GM23338 (cell line): ENCODE results near the gene LRMDA. TPM values are rescaled to one million over a fixed set of nuclear protein-coding genes. Genes with fewer than 3 reads are reported as not detected.

Experiments used
- ATAC-seq: fragments of 200-7000 bp; cut with Tn5 transposase; 3 replicates; pipeline ENCODE4 v1.9.1; 2020
- DNase-seq: peaks from one replicate; pipeline ENCODE4 v3.0.0-alpha.2; 2015; ENCODE audit warnings: low spot score
- H2AFZ ChIP-seq: fragments of 200-600 bp; sonication (generic); 2 replicates; pipeline ENCODE4 v1.8.0; 2016; ENCODE audit warnings: antibody characterized with exemption, mild to moderate bottlenecking, moderate library complexity
- H3F3A ChIP-seq: fragments of 200-600 bp; sonication (generic); replicated peaks from 2 replicates; pipeline ENCODE4 v1.8.0; 2017; ENCODE audit warnings: antibody characterized with exemption, mixed run types, low read depth
- H3K27ac ChIP-seq: fragments of 200-600 bp; sonication (generic); 2 replicates; pipeline ENCODE4 v1.6.1; 2016; ENCODE audit warnings: low read depth
- H3K27me3 ChIP-seq: fragments of 200-600 bp; sonication (generic); 2 replicates; pipeline ENCODE4 v1.8.0; 2016; ENCODE audit warnings: mild to moderate bottlenecking, mixed run types, moderate library complexity; ENCODE audit not compliant: insufficient read depth
- H3K36me3 ChIP-seq: fragments of 200-600 bp; sonication (generic); 2 replicates; pipeline ENCODE4 v1.8.0; 2016; ENCODE audit warnings: mild to moderate bottlenecking; ENCODE audit not compliant: insufficient read depth
- H3K4me1 ChIP-seq: fragments of 200-600 bp; sonication (generic); 2 replicates; pipeline ENCODE4 v1.8.0; 2016; ENCODE audit warnings: mild to moderate bottlenecking, moderate library complexity; ENCODE audit not compliant: insufficient read depth
- H3K4me2 ChIP-seq: fragments of 200-600 bp; sonication (generic); 2 replicates; pipeline ENCODE4 v1.7.1; 2017; ENCODE audit warnings: mixed run types
- H3K4me3 ChIP-seq: fragments of 200-600 bp; sonication (generic); 2 replicates; pipeline ENCODE4 v1.6.1; 2016; ENCODE audit warnings: mixed run types
- H3K79me2 ChIP-seq: fragments of 200-600 bp; sonication (generic); replicated peaks from 2 replicates; pipeline ENCODE4 v1.8.0; 2017; ENCODE audit warnings: mild to moderate bottlenecking; ENCODE audit not compliant: insufficient read depth
- H3K9me2 ChIP-seq: fragments of 200-600 bp; sonication (generic); 2 replicates; pipeline ENCODE4 v1.8.0; 2017; ENCODE audit not compliant: insufficient read depth
- H4K20me1 ChIP-seq: fragments of 200-600 bp; sonication (generic); replicated peaks from 2 replicates; pipeline ENCODE4 v1.8.0; 2017; ENCODE audit warnings: mild to moderate bottlenecking; ENCODE audit not compliant: insufficient read depth
- H3K27ac Mint-ChIP-seq: 2 replicates; pipeline ENCODE4 v1.8.0; 2020; ENCODE audit warnings: inconsistent platforms, mild to moderate bottlenecking, moderate library complexity, mixed read lengths
- H3K27me3 Mint-ChIP-seq: 3 replicates; pipeline ENCODE4 v1.8.0; 2022; ENCODE audit warnings: low read depth, mild to moderate bottlenecking, moderate library complexity, mixed read lengths, inconsistent platforms; ENCODE audit not compliant: insufficient read depth, poor library complexity
- H3K36me3 Mint-ChIP-seq: 3 replicates; pipeline ENCODE4 v1.8.0; 2021; ENCODE audit warnings: low read depth, mild to moderate bottlenecking, inconsistent platforms, moderate library complexity, mixed read lengths
- H3K4me1 Mint-ChIP-seq: 3 replicates; pipeline ENCODE4 v1.8.0; 2020; ENCODE audit warnings: mild to moderate bottlenecking, inconsistent platforms, mixed read lengths
- H3K4me3 Mint-ChIP-seq: 3 replicates; pipeline ENCODE4 v1.8.0; 2021; ENCODE audit warnings: moderate library complexity, mild to moderate bottlenecking, inconsistent platforms, mixed read lengths
- H3K9me3 Mint-ChIP-seq: 3 replicates; pipeline ENCODE4 v1.8.0; 2020; ENCODE audit warnings: moderate library complexity, mild to moderate bottlenecking, inconsistent platforms, mixed read lengths
- CREB1 ChIP-seq: fragments of 250-450 bp; sonication (Bioruptor Pico); IDR thresholded peaks from 2 replicates; pipeline ENCODE4 v1.5.0; 2020; ENCODE audit warnings: low read depth, mild to moderate bottlenecking, moderate library complexity
- EZH2 ChIP-seq: fragments of 200-600 bp; sonication (generic); IDR thresholded peaks from one replicate; pipeline ENCODE4 v1.8.0; 2017; ENCODE audit warnings: antibody characterized with exemption, mild to moderate bottlenecking, low read depth; ENCODE audit not compliant: unreplicated experiment
- EZH2phosphoT487 ChIP-seq: fragments of 200-600 bp; sonication (generic); IDR thresholded peaks from one replicate; pipeline ENCODE4 v1.8.1; 2018; ENCODE audit warnings: antibody characterized with exemption; ENCODE audit not compliant: unreplicated experiment
- JUNB ChIP-seq: IDR thresholded peaks from one replicate; pipeline ENCODE4 v1.6.1; 2016; ENCODE audit warnings: antibody characterized with exemption; ENCODE audit not compliant: unreplicated experiment
- NANOG ChIP-seq: IDR thresholded peaks from 2 replicates; pipeline ENCODE4 v1.6.1; 2016; ENCODE audit warnings: antibody characterized with exemption, borderline replicate concordance
- POLR2AphosphoS5 ChIP-seq: IDR thresholded peaks from 2 replicates; pipeline ENCODE4 v1.6.1; 2016; ENCODE audit warnings: antibody characterized with exemption, low read depth
- ZNF114 ChIP-seq: fragments of 250-450 bp; sonication (Bioruptor Pico); IDR thresholded peaks from 2 replicates; pipeline ENCODE4 v1.5.0; 2020; ENCODE audit warnings: mild to moderate bottlenecking, moderate library complexity
- polyA plus RNA-seq: library from polyadenylated mRNA; unstranded; fragments of >200 nt; fragmentation: Nextera tagmentation; extraction: Ambion mirVana; gene quantifications from 2 replicates; pipeline ENCODE4 v1.2.1, GENCODE V29; 2016
- total RNA-seq: library from RNA; depleted of rRNA; stranded (reverse); fragments of >200 nt; shearing (Covaris generic); gene quantifications from 2 replicates; pipeline ENCODE4 v1.2.3, GENCODE V29; 2014
- TF ChIP-seq, protein P1 (sequence below), 2 experiments: fragments of 200-600 bp in 1 of 2; sonication (generic) in 1 of 2; conservative IDR thresholded peaks; 2 replicates each; pipeline versions ENCODE4 v1.5.1 to v1.6.1; 2016 to 2017; ENCODE audit warnings: antibody characterized with exemption in 2 of 2, low read depth in 2 of 2, mild to moderate bottlenecking in 2 of 2, moderate library complexity in 1 of 2
- TF ChIP-seq, protein P2 (sequence below): IDR thresholded peaks from one replicate; pipeline ENCODE4 v1.6.1; 2018; ENCODE audit warnings: antibody characterized with exemption; ENCODE audit not compliant: unreplicated experiment
- TF ChIP-seq, protein P3 (sequence below): IDR thresholded peaks from 2 replicates; pipeline ENCODE4 v1.6.1; 2016; ENCODE audit warnings: antibody characterized with exemption

LRMDA gene
- total and polyA plus RNA-seq, 2 experiments from 2014 or later: 0.90 to 1.8 TPM

GRCh38 chr10:75616874-75617478 is 185.6 kb downstream of the LRMDA start (continued):
- TF ChIP-seq JUNB: no peak
- TF ChIP-seq, protein P1, sequence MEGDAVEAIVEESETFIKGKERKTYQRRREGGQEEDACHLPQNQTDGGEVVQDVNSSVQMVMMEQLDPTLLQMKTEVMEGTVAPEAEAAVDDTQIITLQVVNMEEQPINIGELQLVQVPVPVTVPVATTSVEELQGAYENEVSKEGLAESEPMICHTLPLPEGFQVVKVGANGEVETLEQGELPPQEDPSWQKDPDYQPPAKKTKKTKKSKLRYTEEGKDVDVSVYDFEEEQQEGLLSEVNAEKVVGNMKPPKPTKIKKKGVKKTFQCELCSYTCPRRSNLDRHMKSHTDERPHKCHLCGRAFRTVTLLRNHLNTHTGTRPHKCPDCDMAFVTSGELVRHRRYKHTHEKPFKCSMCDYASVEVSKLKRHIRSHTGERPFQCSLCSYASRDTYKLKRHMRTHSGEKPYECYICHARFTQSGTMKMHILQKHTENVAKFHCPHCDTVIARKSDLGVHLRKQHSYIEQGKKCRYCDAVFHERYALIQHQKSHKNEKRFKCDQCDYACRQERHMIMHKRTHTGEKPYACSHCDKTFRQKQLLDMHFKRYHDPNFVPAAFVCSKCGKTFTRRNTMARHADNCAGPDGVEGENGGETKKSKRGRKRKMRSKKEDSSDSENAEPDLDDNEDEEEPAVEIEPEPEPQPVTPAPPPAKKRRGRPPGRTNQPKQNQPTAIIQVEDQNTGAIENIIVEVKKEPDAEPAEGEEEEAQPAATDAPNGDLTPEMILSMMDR (conservative IDR thresholded peaks at IDR 0.05; ENCODE audit: low read depth in 2 of 2): no peak
- TF ChIP-seq ZNF114 (CRISPR knock-in tag): no peak
- no peak for TF ChIP-seq EZH2
- TF ChIP-seq NANOG: no peak
- no peak for TF ChIP-seq POLR2AphosphoS5
- no peak for TF ChIP-seq CREB1
- TF ChIP-seq, protein P2, sequence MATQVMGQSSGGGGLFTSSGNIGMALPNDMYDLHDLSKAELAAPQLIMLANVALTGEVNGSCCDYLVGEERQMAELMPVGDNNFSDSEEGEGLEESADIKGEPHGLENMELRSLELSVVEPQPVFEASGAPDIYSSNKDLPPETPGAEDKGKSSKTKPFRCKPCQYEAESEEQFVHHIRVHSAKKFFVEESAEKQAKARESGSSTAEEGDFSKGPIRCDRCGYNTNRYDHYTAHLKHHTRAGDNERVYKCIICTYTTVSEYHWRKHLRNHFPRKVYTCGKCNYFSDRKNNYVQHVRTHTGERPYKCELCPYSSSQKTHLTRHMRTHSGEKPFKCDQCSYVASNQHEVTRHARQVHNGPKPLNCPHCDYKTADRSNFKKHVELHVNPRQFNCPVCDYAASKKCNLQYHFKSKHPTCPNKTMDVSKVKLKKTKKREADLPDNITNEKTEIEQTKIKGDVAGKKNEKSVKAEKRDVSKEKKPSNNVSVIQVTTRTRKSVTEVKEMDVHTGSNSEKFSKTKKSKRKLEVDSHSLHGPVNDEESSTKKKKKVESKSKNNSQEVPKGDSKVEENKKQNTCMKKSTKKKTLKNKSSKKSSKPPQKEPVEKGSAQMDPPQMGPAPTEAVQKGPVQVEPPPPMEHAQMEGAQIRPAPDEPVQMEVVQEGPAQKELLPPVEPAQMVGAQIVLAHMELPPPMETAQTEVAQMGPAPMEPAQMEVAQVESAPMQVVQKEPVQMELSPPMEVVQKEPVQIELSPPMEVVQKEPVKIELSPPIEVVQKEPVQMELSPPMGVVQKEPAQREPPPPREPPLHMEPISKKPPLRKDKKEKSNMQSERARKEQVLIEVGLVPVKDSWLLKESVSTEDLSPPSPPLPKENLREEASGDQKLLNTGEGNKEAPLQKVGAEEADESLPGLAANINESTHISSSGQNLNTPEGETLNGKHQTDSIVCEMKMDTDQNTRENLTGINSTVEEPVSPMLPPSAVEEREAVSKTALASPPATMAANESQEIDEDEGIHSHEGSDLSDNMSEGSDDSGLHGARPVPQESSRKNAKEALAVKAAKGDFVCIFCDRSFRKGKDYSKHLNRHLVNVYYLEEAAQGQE: no peak

DNA sequence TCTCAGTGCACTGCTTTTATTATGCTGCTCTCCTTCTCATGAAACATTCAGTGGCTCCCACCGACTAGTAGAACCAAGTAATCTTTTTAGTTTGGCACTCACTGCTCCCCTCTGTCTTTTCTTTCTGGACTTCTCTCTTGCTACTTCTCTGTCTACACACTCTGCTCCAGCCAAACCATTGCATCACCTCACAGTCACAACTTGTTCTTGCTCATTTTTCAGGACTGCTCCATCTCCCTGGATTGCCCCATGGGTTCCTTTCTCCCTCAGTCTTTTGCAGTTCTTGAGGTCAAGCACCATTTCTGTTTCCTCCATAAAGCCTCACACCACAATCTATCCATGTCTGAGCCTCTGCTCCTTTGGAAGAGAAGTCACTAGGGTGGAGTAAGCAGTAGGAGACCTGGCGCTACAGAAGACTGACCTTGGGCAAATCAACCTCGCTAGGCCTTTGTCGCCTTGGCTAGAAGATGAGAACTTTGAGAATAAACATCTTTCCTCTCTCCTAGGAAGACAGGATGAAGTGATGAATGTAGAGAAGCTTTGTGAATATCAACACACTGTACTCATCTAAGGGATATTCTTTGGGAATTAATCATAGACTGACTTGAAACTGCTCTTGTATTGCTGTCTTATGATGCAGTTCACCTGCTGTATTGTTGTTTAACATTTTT is 186.2 kb downstream of the LRMDA start:
- no peaks in the 10 kb centered on the region for H3K36me3 Mint-ChIP-seq
- Histone ChIP-seq H3K27ac (no peak overlapping the region), H3K36me3 (no peaks in the 10 kb centered on the region), H4K20me1 (no peaks in the 10 kb centered on the region; the same call in 1 of the 2 replicates), H3K4me3 (no peak overlapping the region), H3F3A (no peaks in the 10 kb centered on the region), H3K27me3 (peaks cover 5% of the 10 kb centered on the region; the same call in 1 of the 2 replicates), H3K9me2 (no peaks in the 10 kb centered on the region), H3K79me2 (no peaks in the 10 kb centered on the region), H3K4me1 (peaks cover 19% of the 10 kb centered on the region), H2AFZ (no peak overlapping the region), H3K4me2 (no peak overlapping the region)
- H3K9me3 Mint-ChIP-seq: no peaks in the 10 kb centered on the region
- peaks cover 2% of the 10 kb centered on the region for H3K27me3 Mint-ChIP-seq
- TF ChIP-seq, protein P3, sequence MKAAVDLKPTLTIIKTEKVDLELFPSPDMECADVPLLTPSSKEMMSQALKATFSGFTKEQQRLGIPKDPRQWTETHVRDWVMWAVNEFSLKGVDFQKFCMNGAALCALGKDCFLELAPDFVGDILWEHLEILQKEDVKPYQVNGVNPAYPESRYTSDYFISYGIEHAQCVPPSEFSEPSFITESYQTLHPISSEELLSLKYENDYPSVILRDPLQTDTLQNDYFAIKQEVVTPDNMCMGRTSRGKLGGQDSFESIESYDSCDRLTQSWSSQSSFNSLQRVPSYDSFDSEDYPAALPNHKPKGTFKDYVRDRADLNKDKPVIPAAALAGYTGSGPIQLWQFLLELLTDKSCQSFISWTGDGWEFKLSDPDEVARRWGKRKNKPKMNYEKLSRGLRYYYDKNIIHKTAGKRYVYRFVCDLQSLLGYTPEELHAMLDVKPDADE: no peak
- no peak for TF ChIP-seq JUNB
- no peak for TF ChIP-seq EZH2
- TF ChIP-seq ZNF114 (CRISPR knock-in tag): no peak
- TF ChIP-seq EZH2phosphoT487: no peak
- H3K4me1 Mint-ChIP-seq: peaks cover 9% of the 10 kb centered on the region; the same call in 2 of the 3 replicates
- ATAC-seq: no peak
- no peak overlapping the region for H3K27ac Mint-ChIP-seq
- no peak overlapping the region for H3K4me3 Mint-ChIP-seq
- no peak for DNase-seq
